Mononuclear cell (primary cell): ENCODE data around the gene ARHGAP23. TPM values are rescaled to one million over a fixed set of nuclear protein-coding genes. Genes with fewer than 3 reads are reported as not detected.
"Not testable (repeated sequence)": the region's sequence is repeated elsewhere in the genome, so short reads cannot be mapped to it uniquely, and the experiment has no call there.

Experiments
- H3K27me3 ChIP-seq: 2 replicates; pipeline ENCODE4 v1.6.0; 2011; ENCODE audit warnings: low read length, control low read depth; ENCODE audit not compliant: insufficient read depth
- H3K4me1 ChIP-seq: 2 replicates; pipeline ENCODE4 v1.5.1; 2011; ENCODE audit warnings: mild to moderate bottlenecking, low read length, control low read depth; ENCODE audit not compliant: insufficient read depth
- H3K4me3 ChIP-seq: 2 replicates; pipeline ENCODE4 v1.5.1; 2011; ENCODE audit warnings: mild to moderate bottlenecking, low read length, moderate library complexity
- H3K9me3 ChIP-seq: 2 replicates; pipeline ENCODE4 v1.5.1; 2011; ENCODE audit warnings: low read depth, mild to moderate bottlenecking, control low read depth, low read length
- total RNA-seq: library from RNA; depleted of rRNA; stranded (reverse); fragments of >200 nt; gene quantifications from one replicate; pipeline ENCODE4 v1.2.3, GENCODE V29; 2012

Gene ARHGAP23
- total RNA-seq, 1 donor: 0.94 TPM

DNA sequence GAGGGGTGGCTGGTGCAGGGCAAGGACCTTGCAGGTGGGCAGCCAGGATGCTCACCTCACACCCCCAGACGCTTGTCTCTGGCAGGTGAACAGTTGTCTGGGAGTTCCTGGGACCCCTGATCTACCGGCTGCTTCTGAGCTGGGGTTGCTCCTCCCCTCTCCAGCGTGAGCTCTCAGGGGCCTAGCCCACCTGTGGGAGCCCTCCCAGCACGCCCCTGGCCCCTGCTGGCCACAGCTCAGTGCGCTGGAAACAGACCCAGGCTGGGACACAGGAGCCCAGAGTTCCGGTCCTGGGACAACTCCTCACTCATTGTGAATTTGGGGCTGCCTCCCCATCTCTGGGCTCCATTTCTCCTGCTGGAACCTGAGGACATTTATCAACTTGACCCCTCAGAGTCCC lies 30.3 kb downstream of the ARHGAP23 start:
- no peak overlapping the region for H3K4me3 ChIP-seq
- no peaks in the 10 kb centered on the region for H3K9me3 ChIP-seq
- no peaks in the 10 kb centered on the region for H3K4me1 ChIP-seq
- peaks cover 11% of the 10 kb centered on the region for H3K27me3 ChIP-seq

- no peak overlapping the region for H3K4me3 ChIP-seq
- H3K9me3 ChIP-seq: no peaks in the 10 kb centered on the region
- no peaks in the 10 kb centered on the region for H3K4me1 ChIP-seq
- peaks cover 6% of the 10 kb centered on the region for H3K27me3 ChIP-seq
These were observed 31.3 kb downstream of the ARHGAP23 start for GRCh38 chr17:38459567-38459966.

GRCh38 chr17:38460082-38460715 lies 31.9 kb downstream of the ARHGAP23 start:
- H3K4me3 ChIP-seq: no peak overlapping the region
- no peaks in the 10 kb centered on the region for H3K27me3 ChIP-seq
- no peaks in the 10 kb centered on the region for H3K4me1 ChIP-seq
- no peaks in the 10 kb centered on the region for H3K9me3 ChIP-seq

DNA sequence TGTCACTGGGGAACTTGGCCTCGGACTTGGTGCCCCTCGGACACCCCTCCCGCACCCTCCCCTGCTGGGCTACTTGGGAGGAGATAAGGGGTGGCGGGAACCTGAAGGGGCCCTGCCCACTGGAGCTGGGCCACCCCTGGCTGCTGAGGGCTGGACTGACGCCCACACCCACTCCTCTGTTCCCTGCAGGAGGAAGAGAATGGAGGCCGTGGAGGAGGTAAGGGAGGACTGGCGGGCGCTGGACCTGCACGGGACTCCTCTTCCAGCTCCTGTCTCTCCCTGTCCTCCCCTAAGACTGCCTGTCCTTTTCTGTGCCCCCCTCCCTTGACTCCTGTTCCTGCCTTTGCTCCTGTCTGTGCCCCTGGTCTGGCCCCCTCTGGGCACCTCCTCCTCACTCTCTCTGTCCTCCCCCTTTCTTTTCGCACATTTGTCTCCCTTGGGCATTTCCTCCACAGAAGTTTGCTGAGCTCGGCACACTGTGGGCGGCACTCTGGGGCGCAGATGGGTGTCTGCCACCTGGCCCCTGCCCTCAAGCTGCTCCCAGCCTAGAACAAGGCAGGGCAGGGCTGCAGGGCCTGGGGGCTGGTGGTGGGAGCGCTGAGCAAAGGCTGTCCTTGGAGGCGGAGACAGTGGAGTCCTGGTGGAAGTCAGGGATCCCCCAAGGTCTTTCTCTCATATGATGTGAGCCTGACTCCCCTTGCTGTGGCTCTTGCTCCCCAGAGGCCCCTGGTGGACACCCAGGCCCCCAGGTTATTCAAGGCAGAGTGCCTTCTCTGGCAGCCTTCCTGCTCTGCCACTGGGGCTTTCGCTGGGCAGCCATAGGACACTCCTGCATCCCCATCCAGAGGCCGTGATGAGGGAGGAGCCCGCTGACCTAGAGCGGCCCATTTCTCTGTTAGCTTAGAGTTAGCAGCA lies 32.7 kb downstream of the ARHGAP23 start:
- no peaks in the 10 kb centered on the region for H3K9me3 ChIP-seq
- H3K4me3 ChIP-seq: no peak overlapping the region
- H3K27me3 ChIP-seq: no peaks in the 10 kb centered on the region
- no peaks in the 10 kb centered on the region for H3K4me1 ChIP-seq

DNA sequence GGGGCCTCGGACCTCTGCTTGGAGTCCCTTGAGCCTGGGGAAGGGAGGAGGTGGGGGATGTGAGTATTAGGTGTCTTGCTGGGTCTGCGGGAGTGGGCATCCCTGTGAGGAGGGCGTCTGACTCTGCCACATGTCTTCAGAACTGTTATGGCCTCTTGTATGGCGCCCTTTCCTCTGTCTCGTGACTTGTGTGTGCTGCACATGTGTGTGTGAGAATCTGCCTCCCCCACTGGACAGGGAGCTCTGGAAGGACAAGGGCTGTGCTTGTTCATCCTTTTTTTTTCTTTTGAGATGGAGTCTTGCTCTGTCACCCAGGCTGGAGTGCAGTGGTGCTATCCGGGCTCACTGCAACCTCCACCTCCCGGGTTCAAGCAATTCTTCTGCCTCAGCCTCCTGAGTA lies 33.4 kb downstream of the ARHGAP23 start:
- Histone ChIP-seq H3K4me3 (no peak overlapping the region), H3K9me3 (no peaks in the 10 kb centered on the region), H3K4me1 (no peaks in the 10 kb centered on the region), H3K27me3 (no peaks in the 10 kb centered on the region)

DNA sequence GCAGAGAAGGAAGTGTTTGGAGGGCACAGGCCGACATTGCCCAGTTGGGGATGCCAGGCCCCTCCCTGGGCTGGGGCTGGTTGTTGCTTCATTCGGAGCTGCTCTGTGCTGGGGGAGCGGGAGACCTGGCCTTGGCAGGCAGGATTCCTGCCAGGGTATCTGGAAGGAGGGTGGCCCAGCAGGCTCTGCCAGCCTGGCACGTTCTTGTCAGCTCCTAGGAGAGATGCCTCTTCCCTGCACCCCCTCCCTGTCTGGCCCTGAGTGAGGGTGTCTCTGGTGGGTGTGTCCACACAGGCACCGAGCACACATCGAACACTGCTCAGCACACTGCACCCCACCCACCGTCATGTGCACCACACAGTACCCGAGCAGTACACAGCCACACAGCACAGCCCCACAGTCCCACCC lies 35.2 kb downstream of the ARHGAP23 start:
- Histone ChIP-seq H3K27me3 (no peaks in the 10 kb centered on the region), H3K4me1 (no peaks in the 10 kb centered on the region), H3K9me3 (no peaks in the 10 kb centered on the region), H3K4me3 (no peak overlapping the region)

- no peaks in the 10 kb centered on the region for H3K9me3 ChIP-seq
- H3K4me1 ChIP-seq: no peaks in the 10 kb centered on the region
- no peaks in the 10 kb centered on the region for H3K27me3 ChIP-seq
- no peak overlapping the region for H3K4me3 ChIP-seq
These were observed 36.0 kb downstream of the ARHGAP23 start for GRCh38 chr17:38464251-38464722.

DNA sequence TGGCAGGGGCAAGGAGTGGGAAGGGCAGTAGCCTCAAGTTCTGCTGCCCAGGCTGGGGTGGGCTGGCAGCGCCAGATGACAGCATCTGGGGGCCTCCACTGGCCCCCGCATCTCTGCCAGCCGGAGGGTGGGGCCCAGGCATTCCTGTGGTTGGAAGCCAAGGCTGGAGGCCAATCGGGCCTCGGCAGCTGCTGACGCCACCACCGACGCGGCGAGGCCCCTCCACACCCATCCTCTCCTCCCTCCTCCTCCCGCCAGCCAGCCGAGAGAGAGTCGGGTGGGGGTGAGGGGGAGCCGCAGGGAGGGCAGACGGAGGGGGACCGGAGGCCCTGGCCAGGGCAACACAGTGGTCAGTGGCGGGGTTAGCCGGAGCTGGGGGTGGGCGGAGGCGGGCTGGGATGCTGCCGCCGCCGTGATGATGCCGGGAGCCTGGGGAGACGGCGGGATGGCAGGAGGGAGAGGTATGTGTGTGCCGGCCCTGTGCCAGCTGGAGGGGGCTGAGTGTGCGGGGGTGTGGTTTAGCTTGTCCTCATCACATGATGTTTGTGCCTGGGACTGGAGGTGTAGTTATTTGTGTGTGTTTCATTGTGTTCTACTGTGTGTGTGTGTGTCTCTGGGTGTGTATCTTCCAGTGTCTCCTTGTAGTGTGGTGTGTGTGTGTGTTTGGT lies 36.6 kb downstream of the ARHGAP23 start:
- no peak overlapping the region for H3K4me3 ChIP-seq
- H3K4me1 ChIP-seq: no peaks in the 10 kb centered on the region
- H3K27me3 ChIP-seq: no peaks in the 10 kb centered on the region
- H3K9me3 ChIP-seq: no peaks in the 10 kb centered on the region

GRCh38 chr17:38465391-38466345 lies 37.4 kb downstream of the ARHGAP23 start:
- H3K27me3 ChIP-seq: no peaks in the 10 kb centered on the region
- H3K9me3 ChIP-seq: no peaks in the 10 kb centered on the region
- H3K4me1 ChIP-seq: no peaks in the 10 kb centered on the region
- no peak overlapping the region for H3K4me3 ChIP-seq

DNA sequence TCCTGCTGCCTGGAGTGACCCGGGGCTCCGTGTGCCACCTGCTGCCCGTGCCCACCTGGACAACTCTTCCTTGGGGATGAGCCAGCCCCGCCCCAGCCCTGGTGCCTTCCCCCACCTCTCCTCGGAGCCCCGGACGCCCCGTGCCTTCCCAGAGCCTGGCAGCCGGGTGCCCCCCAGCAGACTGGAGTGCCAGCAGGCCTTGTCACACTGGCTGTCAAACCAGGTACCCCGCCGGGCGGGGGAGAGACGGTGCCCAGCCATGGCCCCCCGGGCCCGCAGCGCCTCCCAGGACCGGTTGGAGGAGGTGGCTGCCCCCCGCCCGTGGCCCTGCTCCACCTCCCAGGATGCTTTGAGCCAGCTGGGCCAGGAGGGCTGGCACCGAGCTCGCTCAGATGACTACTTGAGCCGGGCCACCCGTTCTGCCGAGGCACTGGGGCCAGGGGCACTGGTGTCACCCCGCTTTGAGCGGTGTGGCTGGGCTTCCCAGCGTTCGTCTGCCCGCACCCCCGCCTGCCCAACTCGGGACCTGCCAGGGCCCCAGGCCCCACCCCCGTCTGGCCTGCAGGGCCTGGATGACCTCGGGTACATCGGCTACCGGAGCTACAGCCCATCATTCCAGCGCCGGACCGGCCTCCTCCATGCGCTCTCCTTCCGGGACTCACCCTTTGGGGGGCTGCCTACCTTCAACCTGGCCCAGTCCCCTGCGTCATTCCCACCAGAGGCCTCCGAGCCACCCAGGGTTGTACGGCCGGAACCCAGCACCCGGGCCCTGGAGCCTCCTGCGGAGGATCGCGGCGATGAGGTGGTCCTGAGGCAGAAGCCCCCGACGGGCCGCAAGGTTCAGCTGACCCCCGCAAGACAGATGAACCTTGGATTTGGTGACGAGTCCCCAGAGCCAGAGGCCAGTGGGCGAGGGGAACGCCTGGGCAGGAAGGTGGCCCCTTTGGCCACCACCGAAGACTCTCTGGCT lies 38.4 kb downstream of the ARHGAP23 start:
- Histone ChIP-seq H3K4me3 (no peak overlapping the region), H3K4me1 (no peaks in the 10 kb centered on the region), H3K9me3 (no peaks in the 10 kb centered on the region), H3K27me3 (no peaks in the 10 kb centered on the region)

- Histone ChIP-seq H3K4me3 (no peak overlapping the region), H3K27me3 (no peaks in the 10 kb centered on the region), H3K4me1 (no peaks in the 10 kb centered on the region), H3K9me3 (no peaks in the 10 kb centered on the region)
These were observed 39.2 kb downstream of the ARHGAP23 start for GRCh38 chr17:38467491-38467890.

DNA sequence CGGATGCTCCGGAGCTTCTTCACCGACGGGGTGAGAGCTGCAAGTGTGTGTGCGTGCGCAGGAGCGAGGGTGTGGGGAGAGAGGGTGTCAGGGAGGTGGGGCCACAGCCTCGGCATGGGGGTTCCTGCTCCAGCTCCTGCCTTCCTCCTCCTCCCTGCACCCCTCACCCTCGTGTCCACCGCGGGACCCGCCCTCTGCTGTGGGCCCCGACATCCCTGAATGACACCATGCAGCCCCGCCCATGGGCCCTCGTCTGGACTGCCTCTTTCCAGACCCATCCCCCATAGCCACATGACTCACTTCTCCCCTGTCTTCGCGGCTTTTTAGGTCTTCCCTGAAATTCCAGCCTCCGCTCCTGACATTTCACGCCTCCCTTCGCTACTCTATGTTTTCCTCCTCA lies 41.6 kb downstream of the ARHGAP23 start:
- Histone ChIP-seq H3K4me3 (no peak overlapping the region), H3K9me3 (no peaks in the 10 kb centered on the region), H3K27me3 (no peaks in the 10 kb centered on the region), H3K4me1 (no peaks in the 10 kb centered on the region)

GRCh38 chr17:38471253-38471652 lies 43.0 kb downstream of the ARHGAP23 start:
- H3K9me3 ChIP-seq, H3K4me3 ChIP-seq, H3K27me3 ChIP-seq, H3K4me1 ChIP-seq: not testable (repeated sequence)
